Neural progenitor cell (in vitro differentiated cells): ENCODE results near the gene SREBF2. TPM values are rescaled to one million over a fixed set of nuclear protein-coding genes. Genes with fewer than 3 reads are reported as not detected.
A peak's percentile ranks its signal among the peaks of the same experiment; 100 is the strongest.

ENCODE experiments used
- DNase-seq: peaks from one replicate; pipeline ENCODE4 v3.0.0-alpha.2; 2016; ENCODE audit warnings: low spot score
- H2AFZ ChIP-seq: fragments of 200-600 bp; sonication (generic); replicated peaks from 2 replicates; pipeline ENCODE4 v1.6.1; 2016; ENCODE audit warnings: antibody characterized with exemption
- H3F3A ChIP-seq: fragments of 200-600 bp; sonication (generic); 2 replicates; pipeline ENCODE4 v1.6.1; 2016; ENCODE audit warnings: antibody characterized with exemption, low read depth
- H3K27ac ChIP-seq: fragments of 200-600 bp; sonication (generic); 2 replicates; pipeline ENCODE4 v1.5.1; 2016; ENCODE audit warnings: mild to moderate bottlenecking
- H3K27me3 ChIP-seq: fragments of 200-600 bp; sonication (generic); 2 replicates; pipeline ENCODE4 v1.6.1; 2016; ENCODE audit warnings: mild to moderate bottlenecking, moderate library complexity
- H3K36me3 ChIP-seq: fragments of 200-600 bp; sonication (generic); 2 replicates; pipeline ENCODE4 v1.5.1; 2016
- H3K4me1 ChIP-seq: fragments of 200-600 bp; sonication (generic); 2 replicates; pipeline ENCODE4 v1.6.1; 2016; ENCODE audit warnings: mixed run types
- H3K4me2 ChIP-seq: fragments of 200-600 bp; sonication (generic); 2 replicates; pipeline ENCODE4 v1.6.1; 2016
- H3K4me3 ChIP-seq: fragments of 200-600 bp; sonication (generic); 2 replicates; pipeline ENCODE4 v1.5.1; 2016
- H3K79me2 ChIP-seq: fragments of 200-600 bp; sonication (generic); 2 replicates; pipeline ENCODE4 v1.6.1; 2016; ENCODE audit warnings: low read depth
- H3K9ac ChIP-seq: fragments of 200-600 bp; sonication (generic); 2 replicates; pipeline ENCODE4 v1.6.1; 2016
- H3K9me3 ChIP-seq: fragments of 200-600 bp; sonication (generic); 2 replicates; pipeline ENCODE4 v1.5.1; 2016; ENCODE audit warnings: low read depth
- H4K20me1 ChIP-seq: fragments of 200-600 bp; sonication (generic); 2 replicates; pipeline ENCODE4 v1.6.1; 2016; ENCODE audit warnings: low read depth
- H3K27ac Mint-ChIP-seq: 3 replicates; pipeline ENCODE4 v1.8.0; 2021; ENCODE audit warnings: mixed read lengths
- H3K27me3 Mint-ChIP-seq: 2 replicates; pipeline ENCODE4 v1.8.0; 2022; ENCODE audit warnings: low read depth, mild to moderate bottlenecking, inconsistent platforms, moderate library complexity, mixed read lengths; ENCODE audit not compliant: insufficient read depth
- H3K36me3 Mint-ChIP-seq: 3 replicates; pipeline ENCODE4 v1.8.0; 2021; ENCODE audit warnings: mixed read lengths
- H3K4me1 Mint-ChIP-seq: 3 replicates; pipeline ENCODE4 v1.8.0; 2021; ENCODE audit warnings: mixed read lengths
- H3K4me3 Mint-ChIP-seq: 3 replicates; pipeline ENCODE4 v1.8.0; 2021; ENCODE audit warnings: mild to moderate bottlenecking, moderate library complexity, mixed read lengths
- H3K9me3 Mint-ChIP-seq: 3 replicates; pipeline ENCODE4 v1.8.0; 2020; ENCODE audit warnings: mixed read lengths
- EZH2 ChIP-seq: fragments of 200-600 bp; sonication (generic); IDR thresholded peaks from 2 replicates; pipeline ENCODE4 v1.6.1; 2017; ENCODE audit warnings: antibody characterized with exemption, mild to moderate bottlenecking, moderate library complexity
- EZH2phosphoT487 ChIP-seq: fragments of 200-600 bp; sonication (generic); IDR thresholded peaks from 2 replicates; pipeline ENCODE4 v1.6.1; 2017; ENCODE audit warnings: antibody characterized with exemption
- total RNA-seq: library from RNA; depleted of rRNA; stranded (reverse); fragments of >200 nt; gene quantifications from 2 replicates; pipeline ENCODE4 v1.2.3, GENCODE V29; 2015; ENCODE audit warnings: low replicate concordance
- TF ChIP-seq, protein P1 (sequence below): fragments of 200-600 bp; sonication (generic); IDR thresholded peaks from 2 replicates; pipeline ENCODE4 v1.5.1; 2017; ENCODE audit warnings: antibody characterized with exemption, mild to moderate bottlenecking

Gene SREBF2
- total RNA-seq, 1 donor from 2014 or later, result 64.0 TPM

DNA sequence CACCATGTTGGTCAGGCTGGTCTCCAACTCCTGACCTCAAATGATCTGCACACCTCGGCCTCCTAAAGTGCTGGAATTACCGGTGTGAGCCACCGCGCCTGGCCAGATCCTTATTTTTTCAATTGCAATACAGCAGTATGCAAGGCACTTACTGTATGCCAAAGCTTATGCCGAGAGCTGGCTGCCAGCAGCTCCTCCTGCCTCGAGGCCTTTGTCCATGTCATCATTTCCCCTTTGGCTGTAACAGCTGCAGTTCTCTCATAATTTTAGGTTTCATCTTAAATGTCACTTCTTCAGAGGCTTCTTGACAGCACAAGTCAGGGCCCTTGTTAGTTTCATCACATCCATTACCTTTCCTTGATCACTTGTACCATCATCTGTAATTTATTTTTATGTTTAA is 1.5 kb upstream of the SREBF2 start:
- H3K27me3 ChIP-seq, result no peaks in the 10 kb centered on the region
- no peak overlapping the region for H3K4me2 ChIP-seq
- peaks cover 38% of the 10 kb centered on the region for H3K79me2 ChIP-seq
- H3K4me3 ChIP-seq, result peak overlapping the region; percentile 83
- peak overlapping the region; percentile 100 for H3K27ac ChIP-seq
- Mint-ChIP-seq H3K36me3 (peaks cover 17% of the 10 kb centered on the region), H3K4me3 (no peak overlapping the region), H3K4me1 (peaks cover 66% of the 10 kb centered on the region), H3K9me3 (no peaks in the 10 kb centered on the region), H3K27me3 (peaks cover 6% of the 10 kb centered on the region), H3K27ac (peak overlapping the region; percentile 100)
- no peak for DNase-seq
- peaks cover 28% of the 10 kb centered on the region for H3K4me1 ChIP-seq
- H3K9ac ChIP-seq, result no peak overlapping the region
- no peak overlapping the region for H2AFZ ChIP-seq
- H3F3A ChIP-seq, result peaks cover 17% of the 10 kb centered on the region
- no peaks in the 10 kb centered on the region for H3K9me3 ChIP-seq
- H3K36me3 ChIP-seq, result peaks cover 7% of the 10 kb centered on the region
- TF ChIP-seq, protein P1, sequence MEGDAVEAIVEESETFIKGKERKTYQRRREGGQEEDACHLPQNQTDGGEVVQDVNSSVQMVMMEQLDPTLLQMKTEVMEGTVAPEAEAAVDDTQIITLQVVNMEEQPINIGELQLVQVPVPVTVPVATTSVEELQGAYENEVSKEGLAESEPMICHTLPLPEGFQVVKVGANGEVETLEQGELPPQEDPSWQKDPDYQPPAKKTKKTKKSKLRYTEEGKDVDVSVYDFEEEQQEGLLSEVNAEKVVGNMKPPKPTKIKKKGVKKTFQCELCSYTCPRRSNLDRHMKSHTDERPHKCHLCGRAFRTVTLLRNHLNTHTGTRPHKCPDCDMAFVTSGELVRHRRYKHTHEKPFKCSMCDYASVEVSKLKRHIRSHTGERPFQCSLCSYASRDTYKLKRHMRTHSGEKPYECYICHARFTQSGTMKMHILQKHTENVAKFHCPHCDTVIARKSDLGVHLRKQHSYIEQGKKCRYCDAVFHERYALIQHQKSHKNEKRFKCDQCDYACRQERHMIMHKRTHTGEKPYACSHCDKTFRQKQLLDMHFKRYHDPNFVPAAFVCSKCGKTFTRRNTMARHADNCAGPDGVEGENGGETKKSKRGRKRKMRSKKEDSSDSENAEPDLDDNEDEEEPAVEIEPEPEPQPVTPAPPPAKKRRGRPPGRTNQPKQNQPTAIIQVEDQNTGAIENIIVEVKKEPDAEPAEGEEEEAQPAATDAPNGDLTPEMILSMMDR, result no peak
- no peak for TF ChIP-seq EZH2phosphoT487
- no peak for TF ChIP-seq EZH2
- H4K20me1 ChIP-seq, result peaks cover 24% of the 10 kb centered on the region

DNA sequence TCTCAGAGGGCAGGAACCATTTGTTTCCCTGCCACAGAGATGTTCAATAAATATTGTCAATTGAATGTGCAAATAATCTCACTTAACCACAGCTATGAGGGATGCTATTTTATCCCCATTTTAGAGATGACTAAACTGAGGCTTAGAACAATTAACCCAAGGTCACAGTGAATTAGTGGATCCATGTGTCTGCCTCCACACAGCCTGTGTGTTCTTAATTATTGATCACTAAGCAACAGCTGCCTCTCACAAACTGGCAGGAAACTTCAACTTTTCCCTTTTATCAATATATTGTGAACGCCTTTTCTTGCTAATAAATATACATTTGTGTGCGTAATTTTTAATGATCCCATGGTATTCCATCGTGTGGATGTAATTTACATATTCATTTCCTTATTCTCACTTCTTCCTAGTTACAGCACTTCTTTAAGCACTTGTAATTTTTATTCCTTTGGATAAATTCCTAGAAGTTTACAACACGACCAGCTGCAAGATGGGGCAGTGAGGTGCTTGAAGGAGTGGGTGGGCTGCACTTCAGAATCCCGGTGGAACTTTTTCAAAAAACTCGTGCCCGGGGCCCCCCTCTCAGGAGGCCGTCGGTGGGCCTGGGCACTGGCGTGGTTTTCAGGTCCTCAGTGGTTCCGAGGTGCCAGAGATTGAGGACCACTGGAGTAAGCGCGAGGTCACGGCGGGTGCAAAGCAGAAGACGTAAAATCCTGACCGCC is 915 bp upstream of the SREBF2 start:
- peaks cover 17% of the 10 kb centered on the region for H3F3A ChIP-seq
- peak overlapping the region; percentile 77 for H3K4me2 ChIP-seq
- peaks cover 44% of the 10 kb centered on the region for H3K79me2 ChIP-seq
- Mint-ChIP-seq H3K4me1 (peaks cover 66% of the 10 kb centered on the region), H3K4me3 (peak overlapping the region; percentile 92), H3K9me3 (no peaks in the 10 kb centered on the region), H3K27ac (peak overlapping the region; percentile 100), H3K36me3 (peaks cover 23% of the 10 kb centered on the region), H3K27me3 (peaks cover 6% of the 10 kb centered on the region)
- H2AFZ ChIP-seq, result no peak overlapping the region
- no peaks in the 10 kb centered on the region for H3K9me3 ChIP-seq
- peak overlapping the region; percentile 100 for H3K27ac ChIP-seq
- no peak for DNase-seq
- H3K27me3 ChIP-seq, result no peaks in the 10 kb centered on the region
- H3K36me3 ChIP-seq, result peaks cover 9% of the 10 kb centered on the region
- peaks cover 30% of the 10 kb centered on the region for H3K4me1 ChIP-seq
- peaks cover 30% of the 10 kb centered on the region for H4K20me1 ChIP-seq
- peak overlapping the region; percentile 67 for H3K9ac ChIP-seq
- peak overlapping the region; percentile 83 for H3K4me3 ChIP-seq
- TF ChIP-seq EZH2 (no peak), EZH2phosphoT487 (no peak)
- TF ChIP-seq, protein P1, result no peak

DNA sequence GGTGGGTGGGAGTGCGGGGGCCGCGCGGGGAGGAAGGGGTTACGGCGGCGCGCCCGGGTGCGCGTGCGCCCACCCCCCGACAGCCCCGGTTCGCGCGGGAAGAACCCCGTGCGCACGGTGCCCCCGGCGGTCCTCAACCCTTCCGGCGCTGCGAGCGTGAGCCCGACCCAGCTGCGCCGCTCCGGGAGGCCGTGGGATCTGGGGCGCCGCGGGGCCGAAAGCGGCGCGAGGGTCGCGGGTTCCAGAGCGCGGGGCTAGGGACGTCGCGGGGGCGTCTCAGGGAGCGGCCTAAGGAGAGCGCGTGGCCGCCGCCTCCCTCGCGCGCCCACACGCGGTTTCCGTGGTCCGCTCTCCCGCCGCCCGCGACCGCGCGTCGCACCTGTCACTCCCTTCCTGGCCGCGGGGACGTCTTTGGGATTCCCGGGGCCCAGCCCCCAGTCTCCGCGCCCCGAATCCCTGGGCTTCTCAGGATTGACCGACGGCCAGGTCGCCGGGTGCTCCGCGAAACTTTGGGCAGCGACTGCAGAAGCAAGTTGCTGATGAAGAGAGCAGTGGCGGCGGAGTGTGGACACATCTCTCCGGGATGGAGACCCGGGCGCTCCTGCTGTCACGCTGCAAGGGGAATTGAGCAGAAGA is 582 bp downstream of the SREBF2 start:
- Histone ChIP-seq H3K4me1 (peaks cover 23% of the 10 kb centered on the region), H2AFZ (no peak overlapping the region)

More for the DNA sequence above, 582 bp downstream of the SREBF2 start:
- peak overlapping the region; percentile 95 for H3K4me2 ChIP-seq
- peaks cover 59% of the 10 kb centered on the region for H3K4me1 Mint-ChIP-seq
- DNase-seq, result peak; percentile 73
- no peaks in the 10 kb centered on the region for H3K27me3 ChIP-seq
- peaks cover 9% of the 10 kb centered on the region for H3K36me3 ChIP-seq
- H3K27ac Mint-ChIP-seq, result peak overlapping the region; percentile 95
- no peaks in the 10 kb centered on the region for H3K9me3 Mint-ChIP-seq
- TF ChIP-seq, protein P1, result no peak
- TF ChIP-seq EZH2 (no peak), EZH2phosphoT487 (no peak)
- H3K27ac ChIP-seq, result peak overlapping the region; percentile 100
- H3K9me3 ChIP-seq, result no peaks in the 10 kb centered on the region
- peaks cover 31% of the 10 kb centered on the region for H3K36me3 Mint-ChIP-seq
- H3K27me3 Mint-ChIP-seq, result peaks cover 6% of the 10 kb centered on the region
- peaks cover 59% of the 10 kb centered on the region for H3K79me2 ChIP-seq
- H3K4me3 Mint-ChIP-seq, result peak overlapping the region; percentile 96
- H3F3A ChIP-seq, result peaks cover 17% of the 10 kb centered on the region
- peak overlapping the region; percentile 83 for H3K4me3 ChIP-seq
- peaks cover 38% of the 10 kb centered on the region for H4K20me1 ChIP-seq
- peak overlapping the region; percentile 91 for H3K9ac ChIP-seq
